HUES6 (cell line): ENCODE measurements around the gene AMH.
A peak's percentile ranks its signal among the peaks of the same experiment; 100 is the strongest.

ENCODE experiments used
- H3K27ac ChIP-seq: 2 replicates; pipeline ENCODE4 v1.7.0; 2013; ENCODE audit warnings: low read depth, mild to moderate bottlenecking, low read length, inconsistent platforms
- H3K27me3 ChIP-seq: 2 replicates; pipeline ENCODE4 v1.6.1; 2013; ENCODE audit warnings: low read length; ENCODE audit not compliant: control insufficient read depth, insufficient read depth
- H3K36me3 ChIP-seq: 2 replicates; pipeline ENCODE4 v1.6.1; 2013; ENCODE audit warnings: low read length; ENCODE audit not compliant: control insufficient read depth, insufficient read depth
- H3K4me1 ChIP-seq: 2 replicates; pipeline ENCODE4 v1.6.1; 2013; ENCODE audit warnings: low read length; ENCODE audit not compliant: control insufficient read depth, insufficient read depth
- H3K4me3 ChIP-seq: 2 replicates; pipeline ENCODE4 v1.5.1; 2013; ENCODE audit warnings: low read depth, low read length
- H3K9ac ChIP-seq: one replicate; pipeline ENCODE4 v1.6.1; 2013; ENCODE audit warnings: mild to moderate bottlenecking, low read length
- H3K9me3 ChIP-seq: 2 replicates; pipeline ENCODE4 v1.6.1; 2013; ENCODE audit warnings: low read depth, low read length; ENCODE audit not compliant: control insufficient read depth, insufficient read depth

AMH gene

DNA sequence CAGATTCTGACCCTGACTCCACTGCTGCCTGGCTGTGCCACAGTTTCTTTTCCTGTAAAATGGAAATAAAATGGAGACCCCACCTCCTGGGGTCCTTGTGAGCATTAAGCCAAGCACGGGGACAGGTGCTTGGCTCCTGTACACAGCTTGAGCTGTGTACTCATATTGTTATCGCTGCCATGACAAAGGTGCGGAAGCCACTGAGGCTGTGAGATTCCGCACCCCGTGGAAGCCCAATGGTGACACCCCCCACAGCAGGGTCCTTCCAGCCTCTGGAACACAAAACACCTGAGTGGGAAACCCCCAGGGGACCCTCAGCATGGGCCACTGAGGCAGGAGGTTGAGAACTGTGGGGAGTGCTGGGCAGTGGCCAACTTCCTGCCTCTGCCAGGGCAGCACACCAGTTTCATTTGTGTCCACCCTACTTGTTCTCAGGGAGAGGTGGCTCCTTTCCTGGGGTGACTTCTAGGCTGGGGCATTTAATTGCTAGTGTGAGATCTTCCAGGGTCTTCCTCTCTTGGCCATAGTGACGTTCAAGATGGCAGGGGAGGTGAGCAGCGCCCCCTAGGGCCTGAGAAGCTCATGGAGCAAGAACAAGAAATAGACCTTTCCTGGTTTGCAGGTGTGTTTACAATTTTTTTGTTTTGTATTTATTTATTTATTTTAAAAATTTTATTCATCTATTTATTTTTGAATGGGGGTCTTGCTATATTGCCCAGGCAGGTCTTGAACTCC is 12.5 kb downstream of the AMH start:
- H3K9ac ChIP-seq: no peak overlapping the region
- no peaks in the 10 kb centered on the region for H3K27me3 ChIP-seq
- H3K36me3 ChIP-seq: no peaks in the 10 kb centered on the region
- no peaks in the 10 kb centered on the region for H3K9me3 ChIP-seq
- H3K4me1 ChIP-seq: no peaks in the 10 kb centered on the region
- no peak overlapping the region for H3K27ac ChIP-seq
- no peak overlapping the region for H3K4me3 ChIP-seq

DNA sequence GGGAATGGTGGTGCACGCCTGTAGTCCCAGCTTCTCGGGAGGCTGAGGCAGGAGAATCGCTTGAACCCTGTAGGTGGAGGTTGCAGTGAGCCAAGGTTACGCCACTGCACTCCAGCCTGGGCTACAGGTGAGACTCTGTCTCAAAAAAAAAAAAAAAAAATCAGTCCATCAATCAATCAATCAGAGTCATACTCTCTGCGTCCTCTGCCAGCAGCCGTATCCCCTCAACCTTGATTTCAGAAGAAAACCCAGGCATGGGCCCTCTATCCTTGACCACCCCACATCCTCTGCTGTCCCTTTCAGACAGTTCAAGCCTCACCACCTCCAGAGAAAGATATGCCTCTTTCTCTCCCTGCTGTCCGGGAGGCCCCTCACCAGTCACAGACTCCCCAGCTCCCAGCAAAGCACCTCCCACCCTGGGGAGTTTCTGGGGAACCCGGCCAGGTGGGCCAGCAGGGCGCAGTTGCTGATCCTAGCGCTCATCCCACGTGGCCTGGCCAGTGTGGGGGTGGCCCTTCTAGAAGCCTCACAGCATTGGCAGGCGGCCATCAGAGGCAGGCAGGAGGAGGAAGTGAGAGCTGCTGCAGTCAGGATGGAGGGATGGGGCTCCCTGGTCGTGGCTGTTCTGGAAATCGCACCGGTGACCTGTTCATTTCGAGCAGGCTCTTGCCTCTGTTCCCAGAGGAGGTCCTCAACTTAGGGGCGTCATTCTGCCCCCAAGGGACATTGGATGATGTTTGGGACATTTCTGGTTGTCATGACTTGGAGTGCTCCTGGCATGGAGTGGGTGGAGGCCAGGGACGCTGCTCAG is 17.3 kb downstream of the AMH start:
- no peak overlapping the region for H3K27ac ChIP-seq
- no peak overlapping the region for H3K9ac ChIP-seq

DNA sequence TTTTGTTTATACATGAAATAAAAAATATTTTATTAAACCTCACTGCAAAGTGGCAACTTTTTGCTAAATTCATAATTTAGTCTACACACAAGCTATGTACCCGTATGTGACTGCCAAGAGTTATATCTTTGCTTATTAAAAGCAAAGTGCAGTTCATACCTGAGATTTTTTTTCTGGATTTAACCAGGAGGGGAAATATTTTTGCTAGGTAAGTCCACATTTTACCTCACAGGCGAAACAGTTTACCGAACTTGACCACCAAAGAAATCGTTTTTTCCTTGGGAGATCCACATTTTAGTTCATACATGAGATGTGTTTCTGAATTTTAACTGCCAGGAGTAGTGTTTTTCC is 19.3 kb downstream of the AMH start:
- H3K9me3 ChIP-seq: no peaks in the 10 kb centered on the region
- no peak overlapping the region for H3K9ac ChIP-seq
- peaks cover 19% of the 10 kb centered on the region for H3K36me3 ChIP-seq
- H3K4me3 ChIP-seq: peak overlapping the region; percentile 87
- peak overlapping the region; percentile 62; the same call in 1 of the 2 replicates for H3K27ac ChIP-seq
- H3K4me1 ChIP-seq: peaks cover 13% of the 10 kb centered on the region
- no peaks in the 10 kb centered on the region for H3K27me3 ChIP-seq

More for the DNA sequence above, 17.3 kb downstream of the AMH start:
- H3K9me3 ChIP-seq: no peaks in the 10 kb centered on the region
- H3K27me3 ChIP-seq: no peaks in the 10 kb centered on the region
- peaks cover 6% of the 10 kb centered on the region for H3K36me3 ChIP-seq
- H3K4me3 ChIP-seq: no peak overlapping the region
- H3K4me1 ChIP-seq: peaks cover 1% of the 10 kb centered on the region; the same call in 1 of the 2 replicates

DNA sequence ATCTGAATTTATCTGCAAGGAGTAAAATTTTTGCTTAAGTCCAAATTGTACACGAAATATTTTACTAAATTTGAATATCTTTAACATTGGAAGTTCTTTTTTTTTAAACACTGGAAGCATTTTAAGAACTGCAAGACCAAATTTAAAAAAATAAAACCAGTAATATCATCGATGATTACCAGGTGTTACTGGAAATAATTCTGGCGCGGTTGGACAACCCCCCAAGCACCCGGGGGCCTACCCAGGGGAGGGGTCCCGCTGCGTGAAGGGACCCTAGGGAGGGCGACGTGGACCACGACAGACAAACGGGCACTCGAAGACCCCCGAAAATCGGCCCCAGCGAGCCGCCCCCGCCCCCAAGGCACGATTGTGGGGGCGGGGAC is 19.7 kb downstream of the AMH start:
- no peaks in the 10 kb centered on the region for H3K9me3 ChIP-seq
- peaks cover 14% of the 10 kb centered on the region for H3K4me1 ChIP-seq
- peak overlapping the region; percentile 62; the same call in 1 of the 2 replicates for H3K27ac ChIP-seq
- peaks cover 19% of the 10 kb centered on the region for H3K36me3 ChIP-seq
- no peaks in the 10 kb centered on the region for H3K27me3 ChIP-seq
- H3K4me3 ChIP-seq: peak overlapping the region; percentile 87
- peak overlapping the region; percentile 58 for H3K9ac ChIP-seq

DNA sequence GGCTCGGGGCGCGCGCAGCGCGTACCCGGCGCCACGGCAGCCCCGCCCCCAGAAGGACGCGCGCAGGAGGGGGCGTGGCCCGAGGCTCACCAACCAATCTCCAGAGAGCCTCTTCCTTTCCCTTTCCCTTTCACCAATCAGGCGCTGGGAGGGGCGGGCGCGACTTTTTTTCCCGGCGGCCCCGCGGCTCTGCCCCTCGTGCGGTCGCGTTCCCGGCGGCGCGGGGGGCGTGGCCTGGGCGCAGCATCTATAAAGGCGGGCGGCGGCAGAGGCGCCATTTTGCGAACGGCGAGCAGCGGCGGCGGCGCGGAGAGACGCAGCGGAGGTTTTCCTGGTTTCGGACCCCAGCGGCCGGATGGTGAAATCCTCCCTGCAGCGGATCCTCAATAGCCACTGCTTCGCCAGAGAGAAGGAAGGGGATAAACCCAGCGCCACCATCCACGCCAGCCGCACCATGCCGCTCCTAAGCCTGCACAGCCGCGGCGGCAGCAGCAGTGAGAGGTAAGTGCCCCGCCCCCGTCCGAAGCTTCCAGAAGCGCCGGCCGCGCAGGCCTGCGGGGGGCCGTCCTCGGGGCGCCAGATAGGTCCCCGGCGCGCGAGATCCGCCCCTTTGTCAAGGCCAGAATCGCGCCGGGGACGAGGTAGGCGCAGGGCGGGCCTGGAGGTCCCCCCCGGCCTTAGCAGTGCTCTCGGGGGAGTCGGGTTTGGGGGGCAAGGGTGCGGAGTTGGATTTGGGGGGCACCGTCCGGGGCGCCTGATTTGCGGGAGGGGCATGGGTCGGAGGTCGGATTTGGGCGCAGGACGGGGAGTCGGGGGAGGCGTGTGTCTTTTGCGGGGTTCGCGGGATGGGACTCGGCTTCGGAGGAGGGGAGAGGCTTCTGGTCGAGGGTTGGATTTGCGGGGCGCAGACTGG is 20.4 kb downstream of the AMH start:
- H3K27me3 ChIP-seq: no peaks in the 10 kb centered on the region
- peaks cover 21% of the 10 kb centered on the region for H3K36me3 ChIP-seq
- H3K27ac ChIP-seq: peak overlapping the region; percentile 92
- H3K9me3 ChIP-seq: no peaks in the 10 kb centered on the region
- H3K4me1 ChIP-seq: peaks cover 14% of the 10 kb centered on the region
- peak overlapping the region; percentile 100 for H3K4me3 ChIP-seq
- peak overlapping the region; percentile 97 for H3K9ac ChIP-seq

DNA sequence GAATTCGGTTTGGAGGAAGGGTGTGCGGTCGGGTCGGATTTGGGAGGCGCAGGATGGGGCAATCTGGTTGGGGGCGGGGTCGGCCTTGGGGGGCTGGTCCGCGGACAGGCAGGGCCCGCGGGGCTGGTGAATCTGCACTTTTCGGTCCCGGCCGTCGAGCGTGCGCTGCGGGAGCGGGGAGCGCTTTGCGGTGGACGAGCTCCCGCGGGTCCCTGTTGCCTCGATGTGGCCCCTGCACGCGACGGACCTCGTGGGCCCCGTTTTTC is 21.0 kb downstream of the AMH start:
- Histone ChIP-seq H3K27me3 (no peaks in the 10 kb centered on the region), H3K4me3 (peak overlapping the region; percentile 100), H3K4me1 (peaks cover 14% of the 10 kb centered on the region), H3K9me3 (no peaks in the 10 kb centered on the region), H3K27ac (peak overlapping the region; percentile 92), H3K36me3 (peaks cover 21% of the 10 kb centered on the region), H3K9ac (peak overlapping the region; percentile 97)

DNA sequence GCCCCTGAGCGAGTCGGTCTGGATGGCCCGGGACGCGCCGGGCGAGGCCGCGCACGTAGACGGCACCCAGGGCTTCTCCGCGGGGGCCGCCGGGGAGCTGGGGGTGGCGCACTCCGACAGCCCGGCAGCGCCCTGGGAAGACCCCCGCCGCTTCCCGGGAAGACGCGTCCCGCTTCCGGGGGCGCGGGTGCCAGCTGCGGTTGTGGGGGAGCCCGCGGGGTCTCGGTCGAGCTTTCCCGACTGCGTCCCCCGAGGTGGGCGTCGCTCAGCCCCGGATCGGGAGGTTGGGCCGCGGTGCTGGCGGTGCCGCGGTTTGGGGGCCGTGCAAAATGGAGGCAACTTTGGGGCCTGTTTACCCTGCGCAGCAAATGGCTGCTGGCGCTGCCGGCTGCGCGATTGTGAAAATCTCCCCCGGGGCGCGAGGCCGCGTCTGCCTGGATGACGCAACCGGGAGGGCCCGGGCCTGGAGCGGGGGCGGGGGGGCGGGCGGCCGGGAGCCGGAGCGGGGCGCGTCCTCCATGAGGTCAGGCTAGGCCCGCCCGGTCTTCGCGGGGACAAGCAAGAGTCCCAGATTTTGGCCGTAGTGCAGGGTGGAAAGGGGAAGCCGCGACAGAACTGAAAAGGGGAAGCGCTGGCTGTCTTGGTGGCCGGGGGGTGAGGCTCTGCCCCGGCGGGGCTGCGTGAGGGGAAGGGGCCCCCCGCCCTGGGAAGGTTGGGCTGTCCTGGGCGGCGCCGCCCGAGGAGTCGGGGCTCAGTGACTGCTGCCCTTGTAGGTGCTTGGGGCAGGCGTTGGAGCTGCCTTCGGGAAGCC is 21.5 kb downstream of the AMH start:
- Histone ChIP-seq H3K4me1 (peaks cover 18% of the 10 kb centered on the region), H3K36me3 (peaks cover 21% of the 10 kb centered on the region)

DNA sequence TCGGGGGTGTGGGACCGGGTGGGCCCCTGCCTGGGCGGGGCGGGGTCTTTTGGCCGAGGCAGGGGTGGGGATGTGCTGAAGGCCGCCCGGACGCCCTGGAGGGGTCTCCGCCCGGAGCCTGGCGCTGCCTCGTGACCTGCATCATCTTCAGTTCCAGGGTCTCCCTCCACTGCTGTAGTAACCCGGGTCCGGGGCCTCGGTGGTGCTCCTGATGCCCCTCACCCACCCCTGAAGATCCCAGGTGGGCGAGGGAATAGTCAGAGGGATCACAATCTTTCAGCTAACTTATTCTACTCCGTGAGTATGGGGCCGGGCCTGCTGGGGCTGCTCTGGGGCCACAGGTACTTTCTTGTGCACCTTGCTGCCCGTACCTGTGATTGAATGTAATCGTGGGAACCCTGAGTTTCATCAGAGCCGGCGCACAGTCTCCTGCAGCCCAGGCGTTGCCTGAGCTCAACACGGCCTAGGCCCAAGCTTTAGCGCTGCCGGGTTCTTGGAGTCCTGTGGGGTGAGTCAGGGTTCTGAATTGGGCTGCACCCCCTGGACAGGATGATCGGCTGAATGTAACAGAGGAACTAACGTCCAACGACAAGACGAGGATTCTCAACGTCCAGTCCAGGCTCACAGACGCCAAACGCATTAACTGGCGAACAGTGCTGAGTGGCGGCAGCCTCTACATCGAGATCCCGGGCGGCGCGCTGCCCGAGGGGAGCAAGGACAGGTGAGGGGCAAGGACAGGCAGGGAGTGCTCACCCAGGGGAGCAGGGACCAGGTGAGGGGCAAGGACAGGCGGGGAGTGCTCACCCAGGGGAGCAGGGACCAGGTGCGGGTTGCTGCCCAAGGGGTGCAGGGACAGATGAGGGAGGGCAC is 22.3 kb downstream of the AMH start:
- Histone ChIP-seq H3K9me3 (no peaks in the 10 kb centered on the region), H3K27ac (peak overlapping the region; percentile 67), H3K36me3 (peaks cover 21% of the 10 kb centered on the region), H3K4me1 (peaks cover 18% of the 10 kb centered on the region), H3K9ac (peak overlapping the region; percentile 97), H3K27me3 (no peaks in the 10 kb centered on the region), H3K4me3 (peak overlapping the region; percentile 100)

More for the DNA sequence above, 21.5 kb downstream of the AMH start:
- H3K9me3 ChIP-seq: no peaks in the 10 kb centered on the region
- peak overlapping the region; percentile 100 for H3K4me3 ChIP-seq
- H3K27ac ChIP-seq: peak overlapping the region; percentile 92
- H3K9ac ChIP-seq: peak overlapping the region; percentile 97
- no peaks in the 10 kb centered on the region for H3K27me3 ChIP-seq

DNA sequence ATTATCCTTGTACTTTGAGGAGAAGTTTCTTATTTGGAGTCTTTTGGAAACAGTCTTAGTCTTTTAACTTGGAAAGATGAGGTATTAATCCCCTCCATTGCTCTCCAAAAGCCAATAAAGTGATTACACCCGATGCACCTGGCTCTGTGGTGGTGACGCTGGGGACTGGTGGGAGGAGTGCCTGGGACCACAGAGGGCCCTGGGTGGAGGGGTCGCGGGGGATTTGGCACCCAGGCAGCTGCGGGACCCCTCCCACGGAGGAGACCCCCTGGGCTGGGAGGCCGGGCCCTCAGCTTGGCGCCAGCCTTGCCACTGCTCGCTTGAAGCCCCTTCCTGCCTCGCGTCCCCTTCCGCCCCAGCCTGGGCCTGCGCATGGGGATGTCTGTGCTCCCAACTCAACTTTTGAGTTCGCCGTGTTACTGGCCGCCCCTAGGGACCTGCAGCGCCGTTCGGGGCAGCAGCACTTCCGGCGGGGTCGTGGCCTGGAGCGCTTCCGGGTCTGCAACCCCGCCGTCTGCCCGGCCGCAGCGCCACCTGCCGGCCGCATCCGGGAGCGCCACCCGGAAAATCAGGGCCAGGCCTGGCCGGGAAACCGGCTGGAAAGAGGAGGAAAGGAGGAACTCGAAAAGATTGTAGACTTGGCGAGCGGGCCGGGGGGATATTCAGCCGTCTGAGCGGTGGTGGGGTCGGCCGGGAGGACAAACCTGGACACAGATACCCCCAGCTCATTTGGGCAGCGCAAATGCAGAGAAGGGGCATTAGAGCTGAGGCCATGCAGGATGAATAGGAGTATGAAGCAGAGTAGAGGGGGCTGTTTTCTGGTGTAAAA is 24.4 kb downstream of the AMH start:
- peaks cover 18% of the 10 kb centered on the region for H3K4me1 ChIP-seq
- H3K27ac ChIP-seq: no peak overlapping the region
- H3K36me3 ChIP-seq: peaks cover 21% of the 10 kb centered on the region
- H3K4me3 ChIP-seq: peak overlapping the region; percentile 48
- H3K9ac ChIP-seq: peak overlapping the region; percentile 28
- H3K9me3 ChIP-seq: no peaks in the 10 kb centered on the region
- no peaks in the 10 kb centered on the region for H3K27me3 ChIP-seq
